ENCODE results near the gene NKTR.

The NKTR gene

DNA sequence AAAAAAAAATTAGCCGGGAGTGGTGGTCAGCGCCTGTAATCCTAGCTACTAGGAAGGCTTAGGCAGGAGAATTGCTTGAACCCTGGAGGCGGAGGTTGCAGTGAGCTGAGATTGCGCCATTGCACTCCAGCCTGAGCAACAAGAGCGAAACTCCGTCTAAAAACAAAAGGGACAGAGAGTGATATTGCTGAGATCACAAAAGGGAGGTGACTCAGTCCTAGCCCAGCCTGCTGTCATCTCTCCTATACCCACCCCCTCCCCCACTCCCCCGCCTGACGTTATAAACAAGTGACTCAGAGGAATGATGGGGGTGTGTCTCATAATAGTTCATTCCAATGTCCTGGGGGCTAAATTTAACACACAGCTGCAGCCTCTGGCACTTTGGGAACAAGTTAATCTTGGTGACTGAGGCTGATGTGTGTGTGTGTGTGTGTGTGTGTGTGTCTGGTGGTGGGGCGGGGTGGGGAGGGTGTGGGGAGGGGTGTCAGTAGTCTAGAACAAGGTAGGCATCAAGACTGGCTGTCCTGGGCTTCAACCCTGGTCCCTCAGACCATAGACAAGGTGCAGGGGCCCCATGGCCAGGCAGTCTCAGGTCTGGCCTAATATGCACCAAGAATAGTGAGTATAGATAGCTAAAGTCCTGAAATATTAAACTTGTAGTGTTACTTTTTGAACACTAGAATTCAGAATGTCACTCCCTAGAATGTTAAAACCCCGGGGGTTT is 83.6 kb downstream of the NKTR start:
- DNase-seq: no peak

DNA sequence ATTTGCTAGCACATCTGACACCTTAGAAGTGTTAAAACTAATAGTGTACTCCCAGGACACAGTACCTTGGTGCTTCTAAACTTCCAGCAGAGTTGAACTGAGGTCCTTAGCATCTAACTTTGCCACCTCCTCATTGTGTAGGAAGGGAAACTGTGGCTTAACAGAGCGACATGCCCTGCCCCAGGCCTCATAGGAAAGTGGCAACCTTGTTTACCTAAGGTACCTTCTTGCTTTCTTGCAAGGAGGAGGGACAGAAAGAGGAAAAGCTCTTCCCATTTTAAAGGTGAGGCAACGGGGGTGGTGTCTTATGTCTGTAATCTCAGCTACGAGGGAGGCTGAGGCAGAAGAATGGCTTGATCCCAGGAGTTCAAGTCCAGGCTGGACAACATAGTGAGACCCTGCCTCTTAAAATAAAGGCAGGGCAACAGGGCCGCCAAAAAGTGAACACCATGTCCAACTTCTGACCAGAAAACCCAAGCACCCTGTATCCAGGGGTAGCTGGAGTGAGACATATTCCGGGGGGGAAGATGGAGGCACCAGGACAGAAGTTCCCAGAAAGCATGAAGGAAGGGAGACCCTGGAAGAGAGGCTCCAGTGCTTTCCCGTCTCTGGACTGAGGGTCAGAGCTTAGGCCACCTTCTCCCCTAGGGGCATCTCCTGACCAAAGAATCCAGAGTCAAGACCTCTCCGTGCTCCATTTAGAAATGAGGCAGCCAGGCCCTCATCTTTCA is 84.3 kb downstream of the NKTR start:
- DNase-seq: no peak

DNA sequence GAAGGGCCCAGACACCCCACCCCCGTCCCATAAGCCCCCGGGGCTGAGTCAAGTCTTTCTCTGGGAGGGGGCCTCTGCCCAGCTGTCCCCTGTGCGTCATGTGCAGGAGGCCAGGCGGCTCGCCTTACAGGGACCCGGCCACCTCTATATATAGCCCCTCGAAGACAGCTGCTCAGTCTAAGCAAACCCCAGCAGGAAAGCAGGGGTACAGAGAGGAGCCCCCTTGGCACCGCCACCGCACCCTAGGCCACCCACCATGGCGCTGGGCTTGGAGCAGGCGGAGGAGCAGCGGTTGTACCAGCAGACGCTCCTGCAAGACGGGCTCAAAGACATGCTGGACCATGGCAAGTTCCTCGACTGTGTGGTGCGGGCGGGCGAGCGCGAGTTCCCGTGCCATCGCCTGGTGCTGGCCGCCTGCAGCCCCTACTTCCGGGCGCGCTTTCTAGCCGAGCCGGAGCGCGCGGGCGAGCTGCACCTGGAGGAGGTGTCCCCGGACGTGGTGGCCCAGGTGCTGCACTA is 84.9 kb downstream of the NKTR start, which contains the start of gene KLHL40:
KLHL40 (plus strand) TSS at position 175 of the 519 bp plus-strand sequence; CDS start at position 257, 82 bp downstream.
- DNase-seq: no peak

DNA sequence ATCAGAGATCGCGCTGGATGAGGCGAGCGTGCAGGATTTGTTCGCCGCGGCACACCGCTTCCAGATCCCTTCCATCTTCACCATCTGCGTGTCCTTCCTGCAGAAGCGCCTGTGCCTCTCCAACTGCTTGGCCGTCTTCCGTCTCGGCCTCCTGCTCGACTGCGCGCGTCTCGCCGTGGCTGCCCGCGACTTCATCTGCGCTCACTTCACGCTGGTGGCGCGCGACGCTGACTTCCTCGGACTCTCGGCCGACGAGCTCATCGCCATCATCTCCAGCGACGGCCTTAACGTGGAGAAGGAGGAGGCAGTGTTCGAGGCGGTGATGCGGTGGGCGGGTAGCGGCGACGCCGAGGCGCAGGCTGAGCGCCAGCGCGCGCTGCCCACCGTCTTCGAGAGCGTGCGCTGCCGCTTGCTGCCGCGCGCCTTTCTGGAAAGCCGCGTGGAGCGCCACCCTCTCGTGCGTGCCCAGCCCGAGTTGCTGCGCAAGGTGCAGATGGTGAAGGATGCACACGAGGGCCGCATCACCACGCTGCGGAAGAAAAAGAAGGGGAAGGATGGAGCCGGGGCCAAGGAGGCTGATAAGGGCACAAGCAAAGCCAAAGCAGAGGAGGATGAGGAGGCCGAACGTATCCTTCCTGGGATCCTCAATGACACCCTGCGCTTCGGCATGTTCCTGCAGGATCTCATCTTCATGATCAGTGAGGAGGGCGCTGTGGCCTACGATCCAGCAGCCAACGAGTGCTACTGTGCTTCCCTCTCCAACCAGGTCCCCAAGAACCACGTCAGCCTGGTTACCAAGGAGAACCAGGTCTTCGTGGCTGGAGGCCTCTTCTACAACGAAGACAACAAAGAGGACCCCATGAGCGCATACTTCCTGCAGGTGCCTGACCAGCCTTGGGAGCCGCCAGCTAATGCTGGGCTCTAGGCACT is 85.7 kb downstream of the NKTR start:
- no peak for DNase-seq

DNA sequence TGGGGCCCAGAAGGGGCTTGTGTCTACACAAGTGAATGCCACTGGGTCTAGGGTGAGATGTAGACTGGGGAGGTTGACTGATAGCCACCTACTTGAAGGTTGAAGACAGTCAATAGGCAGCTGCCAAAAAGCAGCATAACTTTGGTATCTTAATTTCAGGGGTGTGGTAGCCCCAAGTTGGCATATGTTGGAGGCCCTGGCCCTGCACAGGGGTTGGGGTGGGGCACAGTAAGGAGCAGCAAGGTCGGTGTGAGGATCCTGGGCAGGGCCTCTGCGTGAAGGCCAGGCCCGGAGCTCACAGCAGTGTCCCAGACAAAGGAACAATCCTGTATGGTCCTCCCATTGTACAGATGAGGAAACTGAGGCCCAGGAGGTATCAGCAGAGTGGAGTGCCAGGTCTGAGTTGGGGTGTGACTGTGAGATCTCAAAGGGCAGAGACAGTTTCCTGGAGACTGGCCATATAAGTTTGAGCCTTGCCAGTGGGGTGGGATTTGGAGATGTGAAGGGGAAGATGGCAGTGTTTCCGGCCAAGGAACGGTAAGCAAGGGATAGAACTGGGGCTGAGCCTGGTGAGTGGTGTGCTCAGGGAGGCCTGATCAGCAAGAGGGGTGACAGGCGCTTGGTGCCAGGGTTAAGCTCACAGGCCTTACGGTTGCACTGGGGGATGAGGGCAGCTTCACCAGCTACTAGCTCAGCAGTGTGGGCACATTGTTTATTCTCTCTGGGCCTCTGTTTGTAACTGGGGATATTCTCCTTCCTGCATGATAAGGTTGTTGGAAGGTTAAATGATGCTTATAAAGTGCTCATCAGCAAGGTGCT is 86.6 kb downstream of the NKTR start:
- no peak for DNase-seq

DNA sequence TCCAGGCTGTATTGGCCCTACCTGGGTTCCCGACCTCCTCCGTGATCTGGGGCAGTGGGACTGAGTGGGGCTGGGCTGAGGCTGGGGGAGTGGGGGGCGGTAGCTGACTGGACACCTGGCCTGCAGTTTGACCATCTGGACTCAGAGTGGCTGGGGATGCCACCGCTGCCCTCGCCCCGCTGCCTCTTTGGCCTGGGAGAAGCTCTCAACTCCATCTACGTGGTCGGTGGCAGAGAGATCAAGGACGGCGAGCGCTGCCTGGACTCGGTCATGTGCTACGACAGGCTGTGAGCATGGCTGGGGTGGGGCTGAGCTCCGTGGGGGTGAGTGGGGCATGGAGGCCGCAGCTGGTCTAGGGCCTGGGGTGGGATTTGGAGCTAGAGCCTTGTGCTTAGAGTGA is 87.5 kb downstream of the NKTR start:
- DNase-seq: no peak

DNA sequence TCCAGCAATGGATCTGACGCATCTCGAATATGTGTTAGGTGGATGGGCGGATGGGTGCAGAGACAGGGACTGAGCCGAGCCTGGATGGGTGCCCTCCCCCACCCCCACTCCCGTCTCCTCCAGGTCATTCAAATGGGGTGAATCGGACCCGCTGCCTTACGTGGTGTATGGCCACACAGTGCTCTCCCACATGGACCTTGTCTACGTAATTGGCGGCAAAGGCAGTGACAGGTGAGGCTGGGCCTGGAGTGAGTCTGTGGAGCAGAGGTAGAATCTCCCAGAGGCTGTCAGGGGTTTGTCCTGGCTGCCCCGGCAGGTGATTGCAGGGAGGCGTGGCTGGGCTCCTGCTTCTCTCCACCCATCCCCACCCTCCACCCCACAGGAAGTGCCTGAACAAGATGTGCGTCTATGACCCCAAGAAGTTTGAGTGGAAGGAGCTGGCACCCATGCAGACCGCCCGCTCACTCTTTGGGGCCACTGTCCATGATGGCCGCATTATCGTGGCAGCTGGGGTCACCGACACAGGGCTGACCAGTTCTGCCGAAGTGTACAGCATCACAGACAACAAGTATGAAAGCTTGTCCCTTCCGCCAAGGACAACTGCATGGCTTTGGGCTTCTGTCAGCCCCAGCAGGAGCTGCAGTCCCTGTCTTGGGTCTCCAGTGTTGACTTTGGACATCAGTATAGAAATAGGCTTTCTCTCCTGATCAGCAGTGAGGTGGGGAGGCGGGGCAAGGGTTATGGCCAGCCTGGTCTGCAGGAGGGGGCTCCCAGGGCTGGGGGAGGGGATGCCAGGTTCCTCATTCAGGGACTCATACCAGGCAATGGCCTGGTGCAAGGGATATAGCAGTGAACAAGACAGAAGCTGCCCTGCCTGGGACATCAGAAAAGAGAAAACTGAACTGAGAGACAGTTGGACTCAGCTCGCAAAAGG is 88.3 kb downstream of the NKTR start:
- DNase-seq: no peak

DNA sequence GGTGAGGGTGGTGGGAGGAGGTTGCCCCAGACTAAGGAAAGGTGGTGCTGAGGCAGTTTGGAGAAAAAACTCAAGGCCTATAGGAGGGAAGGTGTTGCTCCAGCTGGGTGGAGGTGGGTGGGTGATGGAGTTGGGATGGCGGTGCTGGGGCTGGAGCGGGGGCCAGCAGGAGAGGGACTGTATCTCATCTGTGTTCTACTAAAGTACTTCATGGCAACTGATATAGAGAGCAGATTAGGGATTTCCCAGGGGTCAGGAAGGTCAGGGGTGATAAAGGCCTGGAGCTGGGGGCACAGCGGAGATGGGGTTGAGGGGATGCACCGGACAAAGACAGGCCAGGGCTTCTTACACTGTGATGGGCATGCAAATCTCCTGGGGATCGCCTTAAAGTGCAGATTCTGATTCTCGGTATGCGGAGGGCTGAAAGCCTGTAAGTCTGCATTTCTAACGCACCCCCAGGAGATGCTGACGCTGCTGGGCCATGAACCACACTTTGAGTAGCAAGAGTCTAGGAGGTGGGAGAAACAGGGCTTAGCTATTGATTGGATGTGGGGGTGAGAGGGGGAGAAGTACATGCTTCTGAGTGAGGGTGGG is 89.0 kb downstream of the NKTR start:
- DNase-seq: no peak

DNA sequence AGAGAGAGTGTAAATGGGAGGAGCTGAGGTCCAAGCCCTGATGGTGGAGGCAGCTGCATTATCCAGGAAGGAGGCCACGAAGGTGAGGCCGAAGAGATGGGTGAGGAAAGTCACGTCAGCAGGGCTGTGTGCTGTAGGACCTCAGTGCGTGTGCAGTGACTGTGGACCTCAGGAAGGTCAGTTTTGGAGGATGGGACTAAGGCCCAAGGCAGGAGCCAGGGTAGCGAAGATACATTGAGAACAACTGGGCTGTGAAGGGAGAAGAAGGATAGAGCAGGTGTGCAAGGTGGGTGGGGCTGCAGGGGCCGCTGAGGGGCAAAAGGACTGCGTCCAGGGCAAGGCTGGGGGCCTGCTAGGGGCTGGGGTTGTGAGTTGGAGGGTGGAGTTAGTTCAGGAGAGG is 89.7 kb downstream of the NKTR start:
- no peak for DNase-seq

DNA sequence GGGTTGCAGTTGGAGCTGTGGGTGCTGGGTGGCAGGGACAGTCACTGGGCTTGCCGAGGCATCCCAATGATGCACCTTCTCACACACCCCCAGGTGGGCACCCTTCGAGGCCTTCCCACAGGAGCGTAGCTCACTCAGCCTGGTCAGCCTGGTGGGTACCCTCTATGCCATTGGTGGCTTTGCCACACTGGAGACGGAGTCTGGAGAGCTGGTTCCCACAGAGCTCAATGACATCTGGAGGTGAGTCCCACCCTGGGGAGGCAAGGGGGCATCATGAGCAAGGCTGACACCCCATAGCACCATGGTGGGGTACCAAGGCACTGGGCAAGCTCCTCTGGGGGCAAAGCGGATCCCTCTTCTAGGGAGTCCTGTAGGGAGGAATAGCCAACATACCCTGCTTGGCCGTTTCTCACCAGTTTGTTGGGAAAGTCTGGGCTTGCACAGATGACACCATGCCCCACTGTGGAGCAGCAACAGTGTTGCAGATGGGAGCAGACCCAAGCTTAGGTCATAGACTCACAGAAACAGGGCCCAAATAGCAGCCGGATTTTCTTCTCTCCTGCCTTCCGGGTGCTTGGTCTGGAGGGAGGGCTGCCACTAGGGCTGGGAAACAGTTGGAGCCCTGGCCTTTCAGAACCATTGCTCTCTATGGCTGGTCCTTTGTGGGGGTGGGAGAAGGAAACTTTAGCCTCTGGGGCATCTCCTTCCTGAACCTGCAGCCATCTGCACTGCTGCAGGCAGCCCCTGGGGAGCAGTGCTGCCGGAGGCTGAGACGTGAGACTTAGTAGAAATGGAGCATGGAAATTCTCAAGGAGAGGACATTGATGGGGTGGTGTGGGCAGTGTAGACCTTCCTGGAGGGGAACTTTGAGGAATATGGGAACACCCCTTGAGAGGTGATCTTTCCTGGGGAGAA is 90.5 kb downstream of the NKTR start:
- no peak for DNase-seq

DNA sequence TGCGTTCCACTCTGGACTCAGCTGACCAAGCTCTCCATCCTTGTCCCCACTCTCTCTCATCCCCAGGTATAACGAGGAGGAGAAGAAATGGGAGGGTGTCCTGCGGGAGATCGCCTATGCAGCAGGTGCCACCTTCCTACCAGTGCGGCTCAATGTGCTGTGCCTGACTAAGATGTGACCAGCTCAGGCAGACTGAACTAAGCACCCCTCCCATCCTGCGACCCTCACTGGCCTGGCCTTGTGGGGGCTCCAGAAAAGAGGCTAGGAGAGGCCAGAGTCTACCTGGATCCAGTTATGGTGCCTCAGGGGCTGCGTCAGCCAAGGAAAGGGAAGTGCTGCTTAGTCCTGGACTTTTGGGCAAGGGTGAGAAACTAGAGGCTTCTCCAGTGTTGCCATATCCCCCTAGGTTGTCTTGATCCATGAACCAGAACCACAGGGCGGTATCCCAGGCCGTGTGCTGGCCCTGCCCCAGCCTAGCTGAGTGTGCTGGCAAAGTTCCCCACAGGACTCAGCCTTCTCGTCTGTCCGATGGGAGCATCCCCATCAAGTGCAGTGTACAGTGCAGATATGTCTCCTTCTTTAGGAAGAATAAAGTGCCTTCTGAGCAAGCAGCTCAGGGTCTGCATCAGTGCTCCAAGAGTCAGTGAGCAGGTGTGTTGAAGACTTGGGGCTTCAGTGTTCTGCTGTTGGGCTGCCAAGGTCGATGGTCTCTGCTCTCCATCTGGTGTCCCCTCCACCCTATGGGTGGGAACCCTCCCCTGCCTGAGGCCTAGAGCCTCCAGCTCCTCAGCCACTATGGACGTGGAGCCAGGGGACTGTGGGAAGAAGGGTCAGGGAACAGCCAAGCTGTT is 91.6 kb downstream of the NKTR start:
- no peak for DNase-seq

DNA sequence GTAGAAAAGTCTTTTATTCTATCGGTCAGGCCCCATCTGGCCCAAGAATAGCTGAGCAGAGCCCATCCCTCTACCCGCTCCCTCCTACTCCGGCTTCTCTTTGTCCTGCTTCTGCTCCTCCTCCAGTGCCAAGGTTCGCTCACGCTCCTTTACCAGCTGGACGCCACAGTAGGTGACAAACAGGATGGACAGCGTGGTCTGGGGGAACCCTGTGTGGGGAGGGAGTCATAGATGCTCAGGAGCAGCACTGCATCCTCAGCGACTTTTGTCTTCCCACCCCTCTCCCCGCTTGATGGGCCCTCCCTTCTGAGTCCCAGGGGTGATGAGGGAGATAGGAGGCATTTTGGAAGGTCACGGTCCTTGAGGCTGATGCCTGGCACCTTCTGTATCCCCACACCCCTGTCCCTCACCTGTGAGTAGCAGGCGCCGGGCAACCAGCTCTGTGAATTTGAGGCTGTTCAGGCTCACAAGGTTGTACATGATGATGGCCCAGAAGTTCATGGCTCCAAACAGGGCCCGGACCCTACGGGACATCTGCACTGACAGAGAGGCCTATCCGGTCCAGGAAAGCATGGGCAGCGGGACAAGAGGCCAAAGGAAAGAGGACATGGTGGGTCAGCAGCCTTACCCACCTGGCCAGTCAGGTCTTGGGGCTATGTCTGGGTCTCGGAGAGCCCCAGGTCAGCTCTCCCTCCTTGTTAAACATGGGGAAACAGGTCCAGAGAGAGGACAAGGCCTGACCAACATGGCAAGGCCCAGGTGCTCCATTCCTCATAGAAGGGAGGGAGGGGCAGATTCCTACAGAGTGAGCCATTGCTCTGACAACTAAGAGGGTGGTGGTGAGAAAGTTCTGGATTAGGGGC is 92.4 kb downstream of the NKTR start:
- DNase-seq: no peak

DNA sequence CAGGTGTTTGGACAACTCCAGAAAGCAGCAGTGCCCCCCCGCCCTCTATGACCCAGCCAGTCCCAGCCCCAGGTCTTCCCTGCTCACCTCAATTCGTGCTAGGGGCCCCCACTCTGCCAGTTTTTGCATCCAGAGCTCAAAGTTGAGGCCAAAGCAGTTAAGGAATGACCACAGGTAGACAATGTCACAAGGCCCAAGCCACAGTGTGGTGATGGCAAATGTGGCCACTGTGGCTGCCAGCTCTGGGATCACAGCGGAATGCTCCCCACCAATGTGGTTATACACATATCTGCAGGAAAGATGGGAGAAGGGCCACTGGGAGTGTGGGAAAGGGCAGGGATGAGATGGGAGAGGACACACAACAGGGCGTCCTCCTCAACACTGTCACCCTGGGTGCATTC is 93.0 kb downstream of the NKTR start:
- DNase-seq: no peak

DNA sequence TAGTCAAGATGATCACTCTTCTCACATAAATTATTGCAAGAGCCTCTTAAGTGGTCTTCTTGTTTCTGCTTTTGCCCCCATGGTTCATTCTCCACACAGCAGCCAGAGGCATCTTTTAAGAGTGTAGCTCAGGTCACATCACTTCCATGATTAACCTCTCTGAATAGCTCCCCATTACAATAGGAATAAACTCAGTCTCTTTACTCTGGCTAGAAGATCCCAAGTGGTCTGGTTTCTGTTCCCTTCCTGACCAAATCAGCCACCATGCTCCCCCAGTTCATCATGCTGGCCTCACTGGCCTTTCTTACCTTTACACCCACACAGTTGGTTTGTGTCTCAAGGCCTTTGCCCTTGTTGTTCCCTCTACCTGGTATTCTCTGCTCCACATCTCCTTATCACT is 93.9 kb downstream of the NKTR start:
- DNase-seq: no peak

DNA sequence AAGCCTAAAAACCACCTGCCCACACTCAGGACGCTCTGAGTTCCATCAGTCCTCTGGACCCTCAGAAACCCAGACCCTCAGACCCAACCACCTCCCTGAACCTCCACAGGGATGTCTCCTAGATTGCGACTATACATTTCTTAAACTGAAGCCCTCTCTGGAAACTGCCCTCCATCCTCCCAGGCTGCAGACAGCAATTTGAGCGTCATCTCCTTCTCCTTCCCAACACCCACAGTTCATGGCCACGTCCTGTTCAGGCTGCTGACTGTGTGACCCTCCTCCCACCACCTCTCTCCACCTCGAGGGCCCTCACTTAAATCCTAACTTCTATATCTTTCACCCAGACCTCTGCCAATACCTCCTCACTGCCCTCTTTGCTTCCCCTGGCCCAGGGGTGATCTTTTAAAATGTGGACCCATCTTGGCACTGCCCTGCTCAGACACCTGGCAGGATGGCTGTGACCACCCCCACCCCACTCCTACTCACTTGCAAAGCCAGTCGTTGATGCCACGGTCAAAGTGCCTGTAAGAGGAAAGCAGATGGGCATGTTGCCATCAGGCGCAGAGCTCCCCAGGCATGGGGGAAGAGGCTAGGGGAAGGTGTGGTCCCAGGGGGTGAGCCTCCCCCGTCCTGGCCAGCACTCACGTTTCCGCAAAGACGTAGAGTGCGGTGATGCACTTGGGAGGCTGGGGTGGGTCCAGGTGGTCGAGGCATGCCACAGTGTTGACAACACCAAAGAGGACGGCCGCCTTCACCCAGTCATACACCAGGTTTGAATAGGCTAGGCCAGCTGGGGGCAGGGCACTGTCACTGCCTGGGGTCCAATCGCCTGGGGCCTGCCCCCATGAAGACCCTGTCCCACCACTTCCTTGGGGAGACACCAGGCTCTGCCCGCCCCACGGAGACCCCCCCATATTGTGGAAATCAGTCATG is 96.1 kb downstream of the NKTR start:
- DNase-seq: no peak
